Small intestine (tissue), 4 donors: Measurements from ENCODE around the gene HERC5. TPM values are rescaled to one million over a fixed set of nuclear protein-coding genes. Genes with fewer than 3 reads are reported as not detected.

ENCODE experiments used
- polyA plus RNA-seq, 4 donors: library from polyadenylated mRNA; stranded (reverse) in 3 of 4; unstranded in 1 of 4; fragments of 200-250 nt in 3 of 4; fragments of 120-200 nt in 1 of 4; gene quantifications; one replicate each; pipeline versions ENCODE4 v1.2.1 to v1.2.3, GENCODE V29; 2013
- donor health status: healthy with polysubstance abuse.
- donor health status: Bipolar disorder and iron deficiency.
- donor health status: healthy.

Gene HERC5
- polyA plus RNA-seq, 4 donors = 2.0 to 4.3 (median 2.8) TPM

Other genes starting within 250 kb of the HERC5 start
- 1 to 10 TPM; 1.6 to 9.2 (median 3.8) TPM for gene PPM1K, start 172.6 kb upstream of the HERC5 start, polyA plus RNA-seq
- 10 to 100 TPM in 1 of 4 donors, 1 to 10 TPM in 3; 4.9 to 13.1 (median 7.7) TPM for gene HERC6, start 78.3 kb upstream of the HERC5 start, polyA plus RNA-seq
- gene PYURF, start 66.7 kb downstream of the HERC5 start, polyA plus RNA-seq = 100 to 1,000 TPM in 1 of 4 donors, 10 to 100 TPM in 3; 92.4 to 114 (median 96.2) TPM
- 10 to 100 TPM in 2 of 4 donors, 1 to 10 TPM in 2; 6.6 to 17.2 (median 10.6) TPM for gene HERC3, start 135.4 kb downstream of the HERC5 start, polyA plus RNA-seq
- 1 to 10 TPM in 3 of 4 donors, under 1 TPM in 1; 0.45 to 7.2 (median 3.1) TPM for gene NAP1L5, start 240.7 kb downstream of the HERC5 start, polyA plus RNA-seq